Thyroid gland (tissue), 4 donors: ENCODE results near the gene FAM83B. TPM values are rescaled to one million over a fixed set of nuclear protein-coding genes. Genes with fewer than 3 reads are reported as not detected.

Source experiments
- DNase-seq, 2 donors: peaks; one replicate each; pipeline ENCODE4 v3.0.0-alpha.2; 2019
- H3K27ac ChIP-seq, 3 donors: fragments of 200-600 bp; sonication (generic); 1 replicate in 2 of 3; 2 replicates in 1 of 3; pipeline ENCODE4 v1.5.1; 2016 to 2019; ENCODE audit warnings: mild to moderate bottlenecking in 1 of 3, moderate library complexity in 1 of 3
- H3K27me3 ChIP-seq: fragments of 200-600 bp; sonication (generic); one replicate; pipeline ENCODE4 v1.5.1; 2019
- H3K36me3 ChIP-seq, 2 donors: fragments of 200-600 bp; sonication (generic); one replicate each; pipeline ENCODE4 v1.5.1; 2016 to 2019
- H3K4me1 ChIP-seq, 2 donors: fragments of 200-600 bp; sonication (generic); one replicate each; pipeline ENCODE4 v1.5.1; 2017 to 2019
- H3K4me3 ChIP-seq, 3 donors: fragments of 200-600 bp; sonication (generic); replicated peaks in 1 of 3; 1 replicate in 2 of 3; 2 replicates in 1 of 3; pipeline ENCODE4 v1.5.1; 2016; ENCODE audit warnings: mild to moderate bottlenecking in 1 of 3
- H3K9me3 ChIP-seq: fragments of 200-600 bp; sonication (generic); one replicate; pipeline ENCODE4 v1.5.1; 2017
- POLR2A ChIP-seq, 2 donors: fragments of 450-650 bp; IDR thresholded peaks; one replicate each; pipeline ENCODE4 v1.6.1; 2017; ENCODE audit warnings: antibody characterized with exemption in 2 of 2, mild to moderate bottlenecking in 2 of 2, moderate library complexity in 1 of 2
- WGBS, 2 donors: methylation state at CpG; one replicate each; pipeline ENCODE4 v1.1.5; 2017; 5-methylcytosine and 5-hydroxymethylcytosine counted together
- intact Hi-C: fragments of 100-400 bp; cut with DNase I; formaldehyde crosslinking; loops from one replicate; pipeline ENCODE4 v1.15.1; 2023
- total RNA-seq, 4 donors: library from RNA; depleted of rRNA; stranded (reverse); fragments of >200 nt; gene quantifications; one replicate each; pipeline ENCODE4 v1.2.3, GENCODE V29; 2016
- TF ChIP-seq, protein P1 (sequence below), 6 experiments: fragments of 200-600 bp in 3 of 6; fragments of 450-650 bp in 3 of 6; sonication (generic) in 3 of 6; IDR thresholded peaks; one replicate each; pipeline ENCODE4 v1.5.1; 2016 to 2019; ENCODE audit warnings: antibody characterized with exemption in 6 of 6, mild to moderate bottlenecking in 2 of 6, inconsistent platforms in 1 of 6, moderate library complexity in 1 of 6

Gene FAM83B
- total RNA-seq, 4 donors from 2014 or later, result 20.3 to 29.9 (median 23.5) TPM

DNA sequence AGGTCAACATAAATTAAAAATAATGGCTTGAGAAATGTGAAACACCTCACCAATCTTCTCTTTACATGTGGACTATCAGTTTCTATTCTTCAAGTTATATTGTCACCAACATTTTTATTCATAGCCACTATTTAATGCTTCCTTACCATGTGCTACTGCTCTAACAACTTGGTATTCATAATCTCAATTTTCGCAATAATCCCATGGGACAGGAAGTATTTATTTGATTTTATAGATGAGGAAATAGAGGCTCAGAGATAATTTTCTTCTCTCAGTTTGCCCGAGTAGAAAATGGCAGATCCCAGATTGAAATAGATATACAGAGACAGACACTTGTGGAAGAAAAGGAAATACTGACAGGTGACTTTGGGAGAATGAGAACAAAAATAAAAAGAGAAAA, 66.6 kb downstream of the FAM83B start:
- no peak for TF ChIP-seq POLR2A (IDR thresholded peaks at IDR 0.05)
- TF ChIP-seq, protein P1, sequence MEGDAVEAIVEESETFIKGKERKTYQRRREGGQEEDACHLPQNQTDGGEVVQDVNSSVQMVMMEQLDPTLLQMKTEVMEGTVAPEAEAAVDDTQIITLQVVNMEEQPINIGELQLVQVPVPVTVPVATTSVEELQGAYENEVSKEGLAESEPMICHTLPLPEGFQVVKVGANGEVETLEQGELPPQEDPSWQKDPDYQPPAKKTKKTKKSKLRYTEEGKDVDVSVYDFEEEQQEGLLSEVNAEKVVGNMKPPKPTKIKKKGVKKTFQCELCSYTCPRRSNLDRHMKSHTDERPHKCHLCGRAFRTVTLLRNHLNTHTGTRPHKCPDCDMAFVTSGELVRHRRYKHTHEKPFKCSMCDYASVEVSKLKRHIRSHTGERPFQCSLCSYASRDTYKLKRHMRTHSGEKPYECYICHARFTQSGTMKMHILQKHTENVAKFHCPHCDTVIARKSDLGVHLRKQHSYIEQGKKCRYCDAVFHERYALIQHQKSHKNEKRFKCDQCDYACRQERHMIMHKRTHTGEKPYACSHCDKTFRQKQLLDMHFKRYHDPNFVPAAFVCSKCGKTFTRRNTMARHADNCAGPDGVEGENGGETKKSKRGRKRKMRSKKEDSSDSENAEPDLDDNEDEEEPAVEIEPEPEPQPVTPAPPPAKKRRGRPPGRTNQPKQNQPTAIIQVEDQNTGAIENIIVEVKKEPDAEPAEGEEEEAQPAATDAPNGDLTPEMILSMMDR (IDR thresholded peaks at IDR 0.05), result no peak
- peaks cover 0 to 3% of the 10 kb centered on the region in 2 donors for H3K4me1 ChIP-seq
- H3K27me3 ChIP-seq, result no peaks in the 10 kb centered on the region
- H3K36me3 ChIP-seq, result no peaks in the 10 kb centered on the region
- intact Hi-C loops, result no loop called here
- no peaks in the 10 kb centered on the region for H3K9me3 ChIP-seq
- H3K27ac ChIP-seq, result no peak overlapping the region
- 82 to 84% methylated on average over 2 of the region's 2 CpGs for WGBS, 2 donors
- no peak overlapping the region for H3K4me3 ChIP-seq
- no peak for DNase-seq

DNA sequence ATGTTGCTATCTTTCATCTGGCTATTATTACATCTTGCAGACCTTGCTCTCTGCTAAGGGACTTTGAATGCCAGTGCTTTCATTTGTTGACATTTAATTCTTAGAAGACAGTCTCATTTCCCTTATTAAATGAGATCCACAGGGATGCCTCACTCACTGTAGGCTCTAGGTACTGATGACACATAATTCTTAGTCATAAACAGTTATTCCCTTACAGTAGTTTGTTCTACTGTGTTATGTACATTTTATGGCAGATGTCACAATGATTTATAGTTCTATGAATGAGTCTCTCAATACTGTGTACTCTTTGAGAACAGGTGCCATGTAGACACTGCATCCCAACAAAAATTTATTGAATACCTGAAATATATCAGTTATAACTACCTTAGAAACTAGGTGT, 70.3 kb downstream of the FAM83B start:
- intact Hi-C loops, result no loop called here
- TF ChIP-seq, protein P1 (IDR thresholded peaks at IDR 0.05), result no peak
- no peak for TF ChIP-seq POLR2A (IDR thresholded peaks at IDR 0.05)
- H3K36me3 ChIP-seq, result no peaks in the 10 kb centered on the region
- H3K27me3 ChIP-seq, result no peaks in the 10 kb centered on the region
- DNase-seq, result no peak
- H3K4me3 ChIP-seq, result no peak overlapping the region
- no peaks in the 10 kb centered on the region for H3K9me3 ChIP-seq
- no peaks in the 10 kb centered on the region for H3K4me1 ChIP-seq
- H3K27ac ChIP-seq, result no peak overlapping the region

DNA sequence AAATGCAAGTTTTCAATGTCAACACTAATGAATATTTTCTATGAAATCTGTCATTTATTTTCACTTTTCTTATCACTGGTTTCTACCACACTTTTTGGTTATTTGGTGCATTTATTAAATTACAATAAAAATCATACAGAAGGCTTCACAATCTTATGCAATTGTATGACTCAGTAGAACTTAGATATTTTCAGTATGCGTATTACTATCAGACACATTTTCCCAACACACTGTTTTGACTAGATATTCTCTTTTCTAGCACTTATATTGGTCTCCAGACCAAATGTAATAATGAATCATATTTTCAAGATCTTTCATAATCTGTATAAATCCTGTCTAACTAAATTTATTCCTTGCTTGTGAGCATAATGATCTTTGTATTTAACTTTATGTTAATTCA, 74.1 kb downstream of the FAM83B start:
- H3K36me3 ChIP-seq, result no peaks in the 10 kb centered on the region
- H3K9me3 ChIP-seq, result no peaks in the 10 kb centered on the region
- 96 to 99% methylated on average over 1 of the region's 1 CpG for WGBS, 2 donors
- no peaks in the 10 kb centered on the region for H3K4me1 ChIP-seq
- no peak for TF ChIP-seq POLR2A (IDR thresholded peaks at IDR 0.05)
- TF ChIP-seq, protein P1 (IDR thresholded peaks at IDR 0.05), result no peak
- intact Hi-C loops, result no loop called here
- no peak overlapping the region for H3K4me3 ChIP-seq
- DNase-seq, result no peak
- no peaks in the 10 kb centered on the region for H3K27me3 ChIP-seq
- H3K27ac ChIP-seq, result no peak overlapping the region

DNA sequence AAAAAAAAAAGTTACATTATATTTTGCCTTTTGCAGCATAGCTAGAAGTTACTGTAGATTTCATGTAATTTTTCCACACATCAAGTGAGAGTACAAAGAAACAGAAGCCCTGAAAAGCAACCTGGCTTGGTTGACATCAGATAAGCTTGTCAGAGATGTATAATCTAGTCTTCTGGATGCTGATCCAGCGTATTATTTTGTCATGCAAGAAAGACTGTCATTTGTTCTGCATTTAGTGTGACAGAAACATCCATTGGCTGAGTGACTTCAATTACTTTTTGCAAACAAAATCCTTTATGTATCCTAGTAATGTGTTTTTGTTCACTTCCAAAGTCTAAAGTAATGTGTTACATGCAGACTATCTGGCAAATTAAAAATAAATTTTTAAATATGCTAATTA, 75.3 kb downstream of the FAM83B start:
- intact Hi-C loops, result no loop called here
- 74 to 84% methylated on average over 1 of the region's 1 CpG for WGBS, 2 donors

DNA sequence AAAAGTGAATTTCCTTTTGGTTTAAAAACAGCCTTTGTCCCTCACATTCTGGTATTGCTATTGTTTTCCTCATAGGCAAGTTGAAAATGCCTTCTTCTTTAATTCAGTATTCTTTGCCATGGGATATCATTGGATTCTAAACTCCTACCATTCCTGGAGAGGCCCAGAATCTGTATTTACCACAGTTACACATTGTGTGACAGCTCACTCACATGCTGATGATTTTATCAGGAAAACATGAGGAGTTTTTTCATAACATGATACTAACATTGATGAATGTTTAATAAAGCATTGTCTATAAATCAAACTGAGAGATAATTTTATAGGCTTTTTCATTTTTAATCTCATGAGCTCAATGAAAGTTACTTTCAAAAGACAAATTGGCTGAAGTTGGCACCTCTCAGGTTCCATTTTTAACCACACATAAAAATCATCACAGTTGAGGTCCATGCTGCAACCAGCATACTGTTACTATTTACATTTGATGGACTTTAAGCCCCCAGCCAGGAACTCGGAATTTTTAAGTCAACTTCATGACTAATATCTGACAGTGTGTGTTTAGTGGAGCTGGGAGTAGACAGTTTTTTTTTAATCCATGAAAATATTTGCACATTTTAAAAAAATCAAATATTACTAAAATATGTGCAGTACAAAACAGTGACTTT, 82.8 kb downstream of the FAM83B start:
- WGBS, 2 donors, result 76 to 88% methylated on average over 1 of the region's 1 CpG
- H3K27ac ChIP-seq, result no peak overlapping the region
- TF ChIP-seq, protein P1 (IDR thresholded peaks at IDR 0.05), result no peak
- TF ChIP-seq POLR2A (IDR thresholded peaks at IDR 0.05), result no peak
- intact Hi-C loops, result no loop called here
- H3K27me3 ChIP-seq, result no peaks in the 10 kb centered on the region
- DNase-seq, result no peak
- H3K4me1 ChIP-seq, result no peaks in the 10 kb centered on the region
- no peaks in the 10 kb centered on the region for H3K9me3 ChIP-seq
- no peak overlapping the region for H3K4me3 ChIP-seq
- no peaks in the 10 kb centered on the region for H3K36me3 ChIP-seq

More for the DNA sequence above, 75.3 kb downstream of the FAM83B start:
- Histone ChIP-seq H3K9me3 (no peaks in the 10 kb centered on the region), H3K27ac (no peak overlapping the region), H3K4me1 (no peaks in the 10 kb centered on the region), H3K36me3 (no peaks in the 10 kb centered on the region), H3K27me3 (no peaks in the 10 kb centered on the region), H3K4me3 (no peak overlapping the region)
- no peak for DNase-seq
- TF ChIP-seq, protein P1 (IDR thresholded peaks at IDR 0.05), result no peak
- no peak for TF ChIP-seq POLR2A (IDR thresholded peaks at IDR 0.05)
